ENCODE measurements around the gene ADAP2. TPM values are rescaled to one million over a fixed set of nuclear protein-coding genes. Genes with fewer than 3 reads are reported as not detected.

Gene ADAP2
- total and polyA plus RNA-seq, 2 experiments from 2014 or later, result 0.34 TPM; not detected in 1

DNA sequence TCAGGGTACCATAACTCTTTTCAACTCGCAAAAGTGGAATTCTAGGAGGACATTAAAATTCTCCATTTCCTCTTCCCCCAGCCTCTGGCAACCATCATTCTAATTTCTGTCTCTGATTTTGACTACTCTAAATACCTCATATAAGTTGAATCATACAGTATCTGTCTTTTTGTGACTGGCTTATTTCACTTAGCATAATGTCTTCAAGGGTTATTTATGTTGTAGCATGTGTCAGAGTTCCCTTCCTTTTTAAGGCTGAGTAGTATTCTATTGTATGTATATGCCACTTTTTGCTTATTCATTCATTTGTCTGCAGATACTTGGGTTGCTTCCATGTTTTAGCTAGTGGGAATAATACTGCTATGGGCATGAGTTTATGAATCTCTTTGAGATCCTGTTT, 61.1 kb downstream of the ADAP2 start:
- Histone ChIP-seq H3K9me2 (ENCODE audit: insufficient read depth) (no peaks in the 10 kb centered on the region), H3K4me3 (no peak overlapping the region), H2AFZ (no peak overlapping the region), H3K27me3 (replicated peaks; ENCODE audit: insufficient read depth) (no peaks in the 10 kb centered on the region), H3K79me2 (ENCODE audit: insufficient read depth) (peaks cover 34% of the 10 kb centered on the region), H3K27ac (no peak overlapping the region), H3K36me3 (ENCODE audit: low read depth) (peaks cover 7% of the 10 kb centered on the region; the same call in 1 of the 2 replicates), H3K4me2 (ENCODE audit: unreplicated experiment) (no peak overlapping the region), H3F3A (ENCODE audit: insufficient read depth) (0 out of 2 replicates have a peak, but pooled peaks cover 4% of the 10 kb centered on the region), H4K20me1 (ENCODE audit: insufficient read depth) (no peaks in the 10 kb centered on the region), H3K9ac (no peak overlapping the region), H3K9me3 (ENCODE audit: low read depth) (no peaks in the 10 kb centered on the region), H3K4me1 (ENCODE audit: insufficient read depth) (no peaks in the 10 kb centered on the region)
- no peak for DNase-seq
- in situ Hi-C loops (cut with MboI), result no loop called here
- 97 to 98% methylated on average over 1 of the region's 1 CpG for WGBS, 2 experiments (ENCODE audit: low coverage in 1 of 2, low lambda C conversion rate in 2 of 2, missing lambda C conversion rate in 2 of 2)
- no peak for TF ChIP-seq EZH2 (IDR thresholded peaks at IDR 0.05; ENCODE audit: insufficient read depth, poor library complexity, severe bottlenecking)
- TF ChIP-seq EZH2phosphoT487 (IDR thresholded peaks at IDR 0.05; ENCODE audit: insufficient read depth, low read depth), result no peak

GRCh38 chr17:30990458-30990857, 68.7 kb downstream of the ADAP2 start:
- no peaks in the 10 kb centered on the region for H4K20me1 ChIP-seq (ENCODE audit: insufficient read depth)
- TF ChIP-seq EZH2 (IDR thresholded peaks at IDR 0.05; ENCODE audit: insufficient read depth, poor library complexity, severe bottlenecking), result no peak
- TF ChIP-seq EZH2phosphoT487 (IDR thresholded peaks at IDR 0.05; ENCODE audit: insufficient read depth, low read depth), result no peak

DNA sequence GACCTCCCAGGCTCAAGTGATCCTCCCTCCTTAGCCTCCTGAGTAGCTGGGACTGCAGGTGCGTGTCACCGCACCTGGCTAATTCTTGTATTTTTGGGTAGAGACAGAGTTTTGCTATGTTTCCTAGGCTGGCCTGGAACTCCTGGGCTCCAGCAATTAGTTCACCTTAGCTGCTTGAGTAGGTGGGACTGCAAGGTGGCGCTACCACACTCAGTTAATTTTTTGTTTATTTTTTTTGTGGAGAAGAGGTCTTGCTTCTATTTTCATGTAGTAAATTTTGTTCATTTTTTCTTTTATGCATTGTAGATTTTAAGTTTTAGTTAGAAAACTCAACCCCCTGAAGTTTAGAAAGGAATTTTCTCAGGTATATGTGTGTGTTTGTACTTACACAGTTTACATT, 70.8 kb downstream of the ADAP2 start:
- H3K36me3 ChIP-seq (ENCODE audit: low read depth), result peaks cover 14% of the 10 kb centered on the region
- H3K4me3 ChIP-seq, result no peak overlapping the region
- no peak overlapping the region for H2AFZ ChIP-seq
- no peaks in the 10 kb centered on the region for H3K4me1 ChIP-seq (ENCODE audit: insufficient read depth)
- H3F3A ChIP-seq (ENCODE audit: insufficient read depth), result no peaks in the 10 kb centered on the region
- no peak overlapping the region for H3K9ac ChIP-seq
- H3K79me2 ChIP-seq (ENCODE audit: insufficient read depth), result no peaks in the 10 kb centered on the region
- TF ChIP-seq EZH2phosphoT487 (IDR thresholded peaks at IDR 0.05; ENCODE audit: insufficient read depth, low read depth), result no peak
- no peak for TF ChIP-seq EZH2 (IDR thresholded peaks at IDR 0.05; ENCODE audit: insufficient read depth, poor library complexity, severe bottlenecking)
- H3K27me3 ChIP-seq (replicated peaks; ENCODE audit: insufficient read depth), result no peaks in the 10 kb centered on the region
- no peaks in the 10 kb centered on the region for H4K20me1 ChIP-seq (ENCODE audit: insufficient read depth)
- H3K9me2 ChIP-seq (ENCODE audit: insufficient read depth), result no peaks in the 10 kb centered on the region
- no peak for DNase-seq
- no peak overlapping the region for H3K27ac ChIP-seq
- no peaks in the 10 kb centered on the region for H3K9me3 ChIP-seq (ENCODE audit: low read depth)
- no peak overlapping the region for H3K4me2 ChIP-seq (ENCODE audit: unreplicated experiment)
- in situ Hi-C loops (cut with MboI), result no loop called here
- 98 to 100% methylated on average over 3 of the region's 3 CpGs for WGBS, 2 experiments (ENCODE audit: low coverage in 1 of 2, low lambda C conversion rate in 2 of 2, missing lambda C conversion rate in 2 of 2)

More at GRCh38 chr17:30990458-30990857, 68.7 kb downstream of the ADAP2 start:
- no peaks in the 10 kb centered on the region for H3K9me3 ChIP-seq (ENCODE audit: low read depth)
- in situ Hi-C loops (cut with MboI), result no loop called here
- no peaks in the 10 kb centered on the region for H3K79me2 ChIP-seq (ENCODE audit: insufficient read depth)
- no peak overlapping the region for H3K4me3 ChIP-seq
- DNase-seq, result no peak
- 97% methylated on average over 3 of the region's 3 CpGs for WGBS, 2 experiments (ENCODE audit: low coverage in 1 of 2, low lambda C conversion rate in 2 of 2, missing lambda C conversion rate in 2 of 2)
- H3K27ac ChIP-seq, result no peak overlapping the region
- H3K27me3 ChIP-seq (replicated peaks; ENCODE audit: insufficient read depth), result no peaks in the 10 kb centered on the region
- H3K4me1 ChIP-seq (ENCODE audit: insufficient read depth), result no peaks in the 10 kb centered on the region
- peaks cover 16% of the 10 kb centered on the region for H3K36me3 ChIP-seq (ENCODE audit: low read depth)
- H3K4me2 ChIP-seq (ENCODE audit: unreplicated experiment), result no peak overlapping the region
- H3F3A ChIP-seq (ENCODE audit: insufficient read depth), result no peaks in the 10 kb centered on the region
- H3K9me2 ChIP-seq (ENCODE audit: insufficient read depth), result no peaks in the 10 kb centered on the region
- no peak overlapping the region for H3K9ac ChIP-seq
- H2AFZ ChIP-seq, result no peak overlapping the region

DNA sequence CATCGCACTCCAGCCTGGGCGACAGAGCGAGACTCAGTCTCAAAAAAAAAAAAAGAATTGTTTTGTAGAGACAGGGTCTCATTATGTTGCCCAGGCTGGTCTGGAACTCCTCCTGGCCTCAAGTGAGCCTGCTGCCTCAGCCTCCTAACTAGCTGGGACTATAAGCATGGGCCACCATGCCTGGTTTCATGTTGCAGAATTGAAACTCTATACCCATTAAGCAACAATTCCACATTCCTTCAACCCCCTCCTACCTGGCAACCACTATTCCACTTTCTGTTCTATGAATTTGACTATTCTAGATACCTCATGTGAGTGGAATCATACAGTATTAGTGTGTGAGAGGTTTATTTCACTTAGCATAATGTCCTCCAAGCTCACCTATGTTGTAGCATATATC, 73.6 kb downstream of the ADAP2 start:
- H3K27me3 ChIP-seq (replicated peaks; ENCODE audit: insufficient read depth), result no peaks in the 10 kb centered on the region
- WGBS, 2 experiments (ENCODE audit: low coverage in 1 of 2, low lambda C conversion rate in 2 of 2, missing lambda C conversion rate in 2 of 2), result 94 to 100% methylated on average over 3 of the region's 3 CpGs

DNA sequence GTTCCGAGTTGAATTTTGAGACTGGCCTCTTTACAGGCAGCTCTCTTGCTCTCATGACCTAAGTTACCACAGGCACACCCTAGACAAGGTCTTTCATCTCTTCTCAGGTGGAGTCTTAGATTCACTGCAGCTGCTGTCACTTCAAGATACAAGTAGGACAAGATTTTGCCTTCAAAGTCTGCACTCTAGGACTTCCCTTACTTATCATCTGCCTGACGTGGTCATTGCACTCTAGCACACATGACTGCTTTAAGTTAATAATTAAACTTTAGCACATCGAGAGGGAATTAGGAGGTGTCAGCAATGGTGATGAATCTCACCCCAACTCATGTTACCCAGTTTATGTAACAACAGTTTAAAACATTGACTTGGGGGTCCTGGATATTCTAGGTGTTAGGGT, 74.7 kb downstream of the ADAP2 start:
- no peaks in the 10 kb centered on the region for H4K20me1 ChIP-seq (ENCODE audit: insufficient read depth)
- peaks cover 18% of the 10 kb centered on the region for H3K36me3 ChIP-seq (ENCODE audit: low read depth)
- no peak overlapping the region for H2AFZ ChIP-seq
- H3K4me1 ChIP-seq (ENCODE audit: insufficient read depth), result no peaks in the 10 kb centered on the region
- H3K79me2 ChIP-seq (ENCODE audit: insufficient read depth), result no peaks in the 10 kb centered on the region
- TF ChIP-seq EZH2 (IDR thresholded peaks at IDR 0.05; ENCODE audit: insufficient read depth, poor library complexity, severe bottlenecking), result no peak
- TF ChIP-seq EZH2phosphoT487 (IDR thresholded peaks at IDR 0.05; ENCODE audit: insufficient read depth, low read depth), result no peak
- H3K9me2 ChIP-seq (ENCODE audit: insufficient read depth), result no peaks in the 10 kb centered on the region
- no peaks in the 10 kb centered on the region for H3K27me3 ChIP-seq (replicated peaks; ENCODE audit: insufficient read depth)
- no peak overlapping the region for H3K4me3 ChIP-seq
- DNase-seq, result no peak
- no peaks in the 10 kb centered on the region for H3K9me3 ChIP-seq (ENCODE audit: low read depth)
- no peaks in the 10 kb centered on the region for H3F3A ChIP-seq (ENCODE audit: insufficient read depth)
- in situ Hi-C loops (cut with MboI), result no loop called here
- no peak overlapping the region for H3K9ac ChIP-seq
- no peak overlapping the region for H3K4me2 ChIP-seq (ENCODE audit: unreplicated experiment)
- H3K27ac ChIP-seq, result no peak overlapping the region
- 94 to 98% methylated on average over 3 of the region's 3 CpGs for WGBS, 2 experiments (ENCODE audit: low coverage in 1 of 2, low lambda C conversion rate in 2 of 2, missing lambda C conversion rate in 2 of 2)

More for the DNA sequence above, 73.6 kb downstream of the ADAP2 start:
- H2AFZ ChIP-seq, result no peak overlapping the region
- no peak overlapping the region for H3K4me2 ChIP-seq (ENCODE audit: unreplicated experiment)
- H3K36me3 ChIP-seq (ENCODE audit: low read depth), result peaks cover 18% of the 10 kb centered on the region
- no peak for TF ChIP-seq EZH2phosphoT487 (IDR thresholded peaks at IDR 0.05; ENCODE audit: insufficient read depth, low read depth)
- TF ChIP-seq EZH2 (IDR thresholded peaks at IDR 0.05; ENCODE audit: insufficient read depth, poor library complexity, severe bottlenecking), result no peak
- in situ Hi-C loops (cut with MboI), result no loop called here
- no peaks in the 10 kb centered on the region for H3F3A ChIP-seq (ENCODE audit: insufficient read depth)
- no peaks in the 10 kb centered on the region for H3K79me2 ChIP-seq (ENCODE audit: insufficient read depth)
- H3K9me3 ChIP-seq (ENCODE audit: low read depth), result no peaks in the 10 kb centered on the region
- no peak for DNase-seq
- H3K27ac ChIP-seq, result no peak overlapping the region
- no peaks in the 10 kb centered on the region for H3K4me1 ChIP-seq (ENCODE audit: insufficient read depth)
- H3K4me3 ChIP-seq, result no peak overlapping the region
- no peaks in the 10 kb centered on the region for H4K20me1 ChIP-seq (ENCODE audit: insufficient read depth)
- no peaks in the 10 kb centered on the region for H3K9me2 ChIP-seq (ENCODE audit: insufficient read depth)
- no peak overlapping the region for H3K9ac ChIP-seq
